GM21576 (cell line): ENCODE data around the gene FOXL2.
A peak's percentile ranks its signal among the peaks of the same experiment; 100 is the strongest.

Source experiments
- ATAC-seq: cut with Tn5 transposase; IDR thresholded peaks from one replicate; pipeline ENCODE4 v1.9.1; 2021; ENCODE audit warnings: mild to moderate bottlenecking, moderate library complexity; ENCODE audit not compliant: unreplicated experiment

Gene FOXL2

GRCh38 chr3:138945709-138946662, 951 bp downstream of the FOXL2 start:
- ATAC-seq: no peak

GRCh38 chr3:138944929-138945708, 1.8 kb downstream of the FOXL2 start:
- no peak for ATAC-seq

DNA sequence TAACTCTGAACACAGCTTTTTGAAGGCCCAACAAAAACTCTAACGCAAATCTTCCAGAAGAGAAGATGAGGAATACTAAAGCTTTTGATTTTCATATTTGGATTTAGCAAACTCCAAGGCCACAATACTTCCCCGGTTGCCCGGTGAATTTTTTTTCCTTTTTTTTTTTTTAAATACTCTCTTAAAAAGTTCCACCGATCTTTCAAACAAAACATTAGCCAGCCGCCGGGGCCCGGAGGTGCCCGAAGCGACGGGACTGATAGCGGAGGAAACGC, 2.3 kb downstream of the FOXL2 start:
- no peak for ATAC-seq

GRCh38 chr3:138943724-138944653, 2.9 kb downstream of the FOXL2 start:
- ATAC-seq: no peak

DNA sequence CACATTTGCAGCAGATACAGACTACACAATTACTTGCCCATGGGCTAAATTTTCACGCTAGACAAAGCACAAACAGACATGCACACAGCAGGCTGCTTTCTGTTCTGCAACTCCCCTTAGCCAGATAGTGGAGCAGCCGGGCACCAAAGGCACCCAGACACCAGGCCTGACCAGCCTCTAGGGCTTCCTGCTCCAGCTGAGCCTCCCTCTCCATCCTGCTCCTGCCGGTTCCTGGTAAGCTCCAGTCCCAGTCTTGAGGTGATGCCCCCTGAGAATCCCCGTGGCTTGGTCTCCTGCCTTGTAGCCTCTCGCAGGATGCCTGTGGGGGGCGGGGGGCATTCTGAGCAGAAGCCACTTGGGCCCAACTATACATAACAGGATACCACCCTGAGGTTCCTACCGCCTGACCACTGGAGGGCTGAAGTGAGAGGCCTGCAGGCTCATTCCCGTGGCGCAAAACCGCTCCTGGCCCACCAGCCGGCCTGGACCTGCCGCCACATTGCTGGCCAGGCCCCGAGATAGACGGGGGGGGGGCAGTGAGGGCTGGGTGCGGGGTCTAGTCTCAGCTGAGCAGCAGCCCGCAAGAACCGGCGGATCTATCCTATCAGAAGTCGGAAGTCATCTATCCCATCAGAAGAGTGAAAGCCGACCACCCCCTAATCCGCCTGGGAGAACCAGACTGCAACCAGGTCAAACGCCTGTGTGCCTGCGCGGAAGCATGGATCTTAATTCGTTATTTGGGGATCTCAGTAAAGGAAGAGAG, 3.9 kb downstream of the FOXL2 start:
- ATAC-seq: no peak

GRCh38 chr3:138942271-138942670, 4.7 kb downstream of the FOXL2 start:
- ATAC-seq: no peak

GRCh38 chr3:138941259-138941885, 5.6 kb downstream of the FOXL2 start:
- ATAC-seq: no peak

DNA sequence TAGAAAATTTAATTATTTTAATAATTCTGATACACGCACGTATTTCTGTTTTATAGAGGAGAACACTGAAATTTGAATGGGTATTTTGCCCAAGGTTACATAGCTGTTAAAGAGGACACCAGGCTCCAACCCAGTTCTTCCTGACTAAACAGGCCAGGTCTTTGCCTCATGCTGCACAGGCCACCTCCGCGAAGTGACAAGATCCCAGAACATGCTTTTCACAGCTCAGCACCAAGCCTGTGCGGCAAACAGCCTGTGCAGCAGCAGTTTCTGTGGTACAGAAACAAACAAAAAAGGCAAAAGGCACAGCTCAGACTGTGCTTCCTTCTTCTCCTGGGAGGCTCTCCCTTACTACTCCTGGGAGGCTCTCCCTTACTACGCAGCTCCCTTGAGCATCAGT, 6.5 kb downstream of the FOXL2 start:
- no peak for ATAC-seq

DNA sequence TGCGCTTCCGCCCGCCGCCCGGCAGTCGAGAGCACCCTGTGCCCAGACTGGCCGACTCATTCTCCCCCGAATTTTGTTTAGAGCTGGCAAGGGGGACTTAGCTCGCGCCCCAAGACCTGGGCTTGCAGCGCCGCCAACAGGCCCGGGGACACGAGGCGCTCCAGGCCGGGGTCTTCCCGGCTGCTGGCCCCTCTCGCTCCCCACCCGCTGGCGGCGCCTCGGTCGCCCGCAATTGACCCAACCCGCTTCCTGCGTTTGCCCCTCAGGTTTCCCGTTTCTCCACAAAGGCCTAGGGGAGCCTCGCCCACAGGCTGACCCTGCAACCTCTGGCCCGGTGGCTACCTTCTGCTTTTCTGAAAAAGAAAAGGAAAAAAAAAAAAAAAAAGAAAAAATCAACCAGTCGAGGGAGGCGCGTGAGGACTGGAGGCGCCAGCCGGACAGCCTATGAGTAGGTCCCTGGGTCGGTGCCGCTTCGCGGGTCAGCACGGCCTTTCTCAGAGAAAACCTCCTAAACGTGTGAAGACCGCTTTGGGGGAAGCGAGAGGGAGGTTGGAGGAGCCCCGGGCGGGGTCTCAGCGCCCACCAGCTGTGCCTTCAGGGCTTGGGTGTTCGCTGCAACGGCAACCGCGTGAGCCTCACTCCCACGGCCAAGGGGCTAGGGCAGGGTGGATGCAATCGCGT, 7.2 kb downstream of the FOXL2 start:
- ATAC-seq: no peak

- no peak for ATAC-seq
Measured at GRCh38 chr3:138938877-138939560, 7.9 kb downstream of the FOXL2 start.

DNA sequence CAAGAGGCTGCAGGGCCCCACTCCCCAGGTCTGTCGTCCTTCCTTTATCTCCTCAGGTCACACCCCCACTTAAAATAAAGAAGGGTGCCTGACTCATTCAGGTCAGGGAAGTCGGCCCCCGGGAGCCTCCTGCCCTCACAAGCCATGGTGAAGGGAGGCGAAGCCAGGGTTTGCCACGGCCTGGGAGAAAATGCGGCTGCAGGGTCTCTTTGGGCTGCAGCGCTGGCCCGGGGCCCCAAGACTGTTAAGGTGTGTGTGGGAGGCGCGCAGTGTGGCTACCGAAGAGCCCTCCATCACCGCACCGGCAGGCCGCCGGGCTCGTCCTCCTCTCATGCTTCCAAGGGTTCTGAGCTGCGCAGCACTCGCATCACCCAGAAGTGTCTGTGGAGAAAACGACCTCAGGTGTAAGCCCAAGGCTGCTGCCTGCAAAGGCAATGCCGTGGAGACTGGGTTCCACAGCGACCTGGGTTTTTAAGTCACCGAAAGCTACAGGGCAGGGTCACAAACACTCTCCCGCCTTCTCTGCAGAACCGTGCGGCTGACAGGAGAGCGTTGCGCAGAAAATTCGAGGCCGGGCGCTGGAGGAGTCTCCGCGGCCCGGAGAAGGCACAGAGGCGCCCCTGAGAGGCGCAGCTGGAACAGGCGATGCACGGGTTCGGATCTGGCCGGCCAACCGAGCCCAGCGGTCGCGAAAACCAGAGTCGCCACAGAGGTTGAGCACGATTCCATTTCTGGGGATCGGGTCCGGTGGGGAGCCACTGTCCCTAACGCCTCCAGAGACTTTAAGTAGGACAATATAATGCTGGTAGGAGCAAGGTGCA, 8.7 kb downstream of the FOXL2 start:
- ATAC-seq: no peak

DNA sequence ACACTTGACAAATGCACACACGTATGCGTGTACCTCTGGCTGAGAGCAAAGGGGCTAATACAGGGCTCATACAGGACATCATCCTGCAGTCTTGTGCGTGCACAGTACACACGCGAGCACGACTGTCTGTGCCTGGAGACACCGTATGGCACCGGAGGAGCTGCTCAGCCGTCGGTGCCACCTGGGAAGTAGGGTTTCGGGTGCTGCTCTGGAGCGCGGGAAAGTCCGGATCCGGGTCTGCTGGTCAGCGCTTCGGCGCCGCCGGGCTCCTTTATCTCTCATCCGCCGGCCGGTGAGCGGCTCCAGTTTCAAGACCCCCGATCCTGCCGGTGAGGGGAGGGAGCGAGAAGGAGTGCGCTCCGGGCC, 9.3 kb downstream of the FOXL2 start:
- ATAC-seq: no peak

GRCh38 chr3:138936741-138937689, 9.9 kb downstream of the FOXL2 start:
- no peak for ATAC-seq

- peak; percentile 85 for ATAC-seq
Measured at GRCh38 chr3:138935863-138936740, 10.8 kb downstream of the FOXL2 start.

- ATAC-seq: no peak
Measured at GRCh38 chr3:138935505-138935862, 11.5 kb downstream of the FOXL2 start.
